ENCODE data around the gene POU2F3. TPM values are rescaled to one million over a fixed set of nuclear protein-coding genes. Genes with fewer than 3 reads are reported as not detected.

Gene POU2F3
- total and polyA plus RNA-seq, 2 of the 13 experiments (the other 11 are each of a cell fraction or from before 2014, with no cell fraction given) = not detected

- no peak for TF ChIP-seq KDM5B (CRISPR knock-in tag; IDR thresholded peaks at IDR 0.05; ENCODE audit: borderline replicate concordance)
- TF ChIP-seq ZNF563 (CRISPR knock-in tag; IDR thresholded peaks at IDR 0.05) = peak; percentile 86
- TF ChIP-seq KMT2A (CRISPR knock-in tag; IDR thresholded peaks at IDR 0.05) = peak; percentile 12; the same call in 1 of the 2 replicates
- TF ChIP-seq LRRFIP1 (CRISPR knock-in tag; conservative IDR thresholded peaks at IDR 0.05) = no peak
- no peak for TF ChIP-seq ETV5 (CRISPR knock-in tag; IDR thresholded peaks at IDR 0.05; ENCODE audit: borderline replicate concordance)
- peak; percentile 54; the same call in 1 of the 2 replicates for TF ChIP-seq ZNF704 (CRISPR knock-in tag; IDR thresholded peaks at IDR 0.05; ENCODE audit: borderline replicate concordance)
- TF ChIP-seq ATF3 (CRISPR knock-in tag; IDR thresholded peaks at IDR 0.05) = 0 out of 2 replicates have a peak, but pooled peaks have one; percentile 13
- no peak for TF ChIP-seq POGK (CRISPR knock-in tag; conservative IDR thresholded peaks at IDR 0.05)
- peak; percentile 65; the same call in 1 of the 2 replicates for TF ChIP-seq GATAD1 (CRISPR knock-in tag; IDR thresholded peaks at IDR 0.05)
- TF ChIP-seq SMAD3 (CRISPR knock-in tag; IDR thresholded peaks at IDR 0.05) = no peak
- TF ChIP-seq ZNF33B (CRISPR knock-in tag; IDR thresholded peaks at IDR 0.05) = no peak; the same call in 1 of the 2 replicates
- no peak for TF ChIP-seq SUZ12 (IDR thresholded peaks at IDR 0.05; ENCODE audit: low read depth, low read length)
- TF ChIP-seq PTBP1 (IDR thresholded peaks at IDR 0.05; ENCODE audit: low read depth, low read length, poor library complexity, severe bottlenecking) = no peak
- TF ChIP-seq ZBTB39 (CRISPR knock-in tag; IDR thresholded peaks at IDR 0.05) = no peak
- no peak for TF ChIP-seq DNMT3B (CRISPR knock-in tag; conservative IDR thresholded peaks at IDR 0.05)
- no peak for TF ChIP-seq HCFC1 (IDR thresholded peaks at IDR 0.05; ENCODE audit: low read depth, low read length)
- TF ChIP-seq NAIF1 (CRISPR knock-in tag; IDR thresholded peaks at IDR 0.05; ENCODE audit: borderline replicate concordance) = no peak
- no peak for TF ChIP-seq MIER2 (CRISPR knock-in tag; IDR thresholded peaks at IDR 0.05)
- peak; percentile 94 for TF ChIP-seq ZKSCAN1 (IDR thresholded peaks at IDR 0.05; ENCODE audit: low read length)
Measured at GRCh38 chr11:120324932-120325810, 85.2 kb downstream of the POU2F3 start, which contains the start of gene TLCD5 (continued).
